HT1080 (cell line): ENCODE measurements around the gene RNF157. TPM values are rescaled to one million over a fixed set of nuclear protein-coding genes. Genes with fewer than 3 reads are reported as not detected.
A peak's percentile ranks its signal among the peaks of the same experiment; 100 is the strongest.

Source experiments
- DNase-seq: peaks from one replicate; pipeline ENCODE4 v3.0.0-alpha.2; 2015; ENCODE audit warnings: low read depth
- total RNA-seq: library from RNA; depleted of rRNA; stranded (reverse); fragments of >200 nt; shearing (Covaris generic); gene quantifications from 2 replicates; pipeline ENCODE4 v1.2.3, GENCODE V29; 2014

The RNF157 gene
- total RNA-seq, 1 experiment from 2014 or later: 0.10 TPM

DNA sequence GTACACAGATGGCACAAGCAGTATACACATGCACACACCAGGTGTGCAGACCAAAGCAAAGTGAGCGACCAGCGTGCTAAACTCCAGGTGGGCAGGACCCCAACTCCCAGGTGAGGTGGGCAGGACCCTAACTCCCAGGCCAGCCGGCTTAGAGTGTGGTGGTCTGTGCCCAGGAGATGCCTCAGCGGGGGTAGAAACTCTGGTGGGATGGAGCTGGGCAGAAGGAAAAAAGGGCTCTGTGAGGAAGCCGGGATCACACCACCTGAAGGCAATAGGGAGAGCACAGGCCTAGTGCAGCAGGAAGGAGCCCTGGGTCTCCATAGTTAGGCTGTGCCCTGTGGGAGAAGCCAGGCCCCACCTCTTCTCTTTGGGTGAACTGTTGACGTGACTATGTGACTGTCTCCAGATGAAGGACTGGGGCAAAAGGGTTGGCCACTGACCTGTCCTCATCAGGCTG is 97.7 kb downstream of the RNF157 start:
- DNase-seq: no peak

DNA sequence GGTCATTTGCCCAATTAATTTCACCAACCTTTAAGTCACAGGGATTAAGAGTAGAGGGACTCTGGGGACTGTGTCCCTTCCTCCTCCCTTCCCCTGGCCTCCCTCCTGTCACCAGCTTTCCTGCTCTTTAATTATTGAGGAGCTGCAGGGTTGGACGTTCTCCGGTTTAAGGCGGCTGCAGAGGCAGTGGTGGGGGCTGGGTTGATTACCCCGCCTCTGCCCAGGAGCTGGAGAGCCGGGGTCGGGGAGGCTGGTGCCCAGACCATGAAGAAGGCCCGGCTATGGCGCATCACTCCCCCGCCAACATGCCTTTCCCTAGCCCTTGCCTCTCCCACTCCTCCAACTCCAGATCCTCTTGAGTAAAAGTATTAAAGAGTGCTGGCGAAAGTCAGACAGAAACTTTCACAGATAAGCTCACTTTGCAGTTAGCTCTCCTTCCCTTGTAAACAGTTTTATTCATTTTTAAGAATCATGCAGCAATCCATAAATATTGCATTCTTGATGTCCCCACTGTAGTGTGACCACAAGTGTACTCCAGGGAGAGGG is 98.2 kb downstream of the RNF157 start:
- no peak for DNase-seq

GRCh38 chr17:76141212-76142038 is 98.9 kb downstream of the RNF157 start, which contains the start of gene FOXJ1:
Gene FOXJ1 (minus strand): TSS chr17:76141245. CDS start chr17:76140395, 850 bp downstream.
- peak; percentile 81 for DNase-seq

GRCh38 chr17:76140661-76141211 is 99.6 kb downstream of the RNF157 start:
- DNase-seq: no peak

DNA sequence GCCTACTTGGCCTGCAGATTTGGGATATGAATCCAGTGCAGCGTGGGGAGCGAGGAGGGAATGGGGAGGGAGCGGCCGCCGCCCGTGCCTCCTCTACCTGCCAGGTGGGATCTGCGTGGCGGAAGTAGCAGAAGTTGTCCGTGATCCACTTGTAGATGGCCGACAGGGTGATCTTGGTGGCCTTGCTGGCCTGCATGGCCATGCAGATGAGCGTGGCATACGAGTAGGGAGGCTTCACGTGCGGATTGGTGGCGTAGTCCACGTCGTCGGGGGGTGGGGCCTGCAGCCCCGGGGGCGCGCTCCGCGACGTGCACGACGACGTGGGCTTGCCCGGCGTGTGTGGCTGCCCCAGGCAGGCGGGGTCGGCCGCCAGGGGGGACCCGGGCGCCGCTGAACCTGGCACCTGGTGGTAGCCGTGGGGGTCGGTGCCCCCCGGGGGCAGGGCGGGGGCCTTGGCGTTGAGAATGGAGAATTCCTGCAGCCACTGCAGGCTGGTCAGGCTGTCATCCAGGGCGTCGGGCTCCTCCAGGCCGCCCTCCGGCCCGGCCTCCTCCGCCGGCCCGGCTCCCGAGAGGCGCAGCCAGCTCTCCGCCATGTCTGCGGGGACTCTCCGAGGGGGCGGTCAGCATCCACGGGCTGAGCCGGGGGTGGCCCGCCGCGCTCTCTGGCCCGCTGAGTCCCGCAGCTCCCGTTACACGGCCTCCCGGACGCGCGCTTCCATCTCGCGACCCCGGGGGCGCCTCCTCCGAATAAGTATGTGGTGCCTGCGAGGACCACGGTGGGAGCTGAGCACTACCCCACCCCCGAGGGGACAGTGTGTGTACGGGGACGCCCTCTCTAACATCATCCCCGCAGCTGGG is 100.3 kb downstream of the RNF157 start:
- DNase-seq: no peak

- DNase-seq: no peak
Measured at GRCh38 chr17:76138896-76139752, 101.2 kb downstream of the RNF157 start.

DNA sequence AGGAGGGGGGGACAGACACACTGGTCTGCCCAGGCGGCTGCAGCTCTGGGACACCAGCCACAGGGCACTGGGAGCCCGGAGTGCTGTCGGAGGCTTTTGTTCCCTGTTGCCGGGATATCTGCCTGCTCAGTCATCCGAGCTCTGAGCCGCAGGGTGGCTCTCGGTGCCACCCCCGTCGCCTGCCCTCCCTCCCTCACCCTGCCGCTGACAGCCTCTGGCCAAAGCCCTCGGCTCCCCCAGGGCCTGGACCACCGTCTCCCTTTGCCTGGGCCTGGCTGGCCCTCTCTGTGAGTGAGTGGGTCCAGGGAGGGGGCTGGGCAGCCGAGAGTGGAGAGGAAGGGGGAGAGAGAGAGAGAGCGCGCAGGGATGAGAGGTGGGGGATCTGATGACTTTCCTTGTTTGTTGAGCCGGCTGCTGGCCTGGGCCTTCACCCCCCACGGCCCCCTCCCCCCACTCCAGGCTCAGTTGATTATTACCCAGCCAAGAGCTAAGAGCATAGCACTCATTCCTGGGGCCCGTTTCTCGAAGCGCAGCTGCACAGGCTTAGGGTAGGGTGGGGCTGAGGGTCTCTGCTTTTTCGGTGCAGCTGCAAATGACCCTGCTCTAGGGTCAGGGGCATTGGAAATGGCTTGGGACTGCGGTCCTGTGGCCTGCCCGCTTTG is 101.9 kb downstream of the RNF157 start:
- DNase-seq: no peak

- no peak for DNase-seq
Measured at GRCh38 chr17:76137351-76138233, 102.7 kb downstream of the RNF157 start.

DNA sequence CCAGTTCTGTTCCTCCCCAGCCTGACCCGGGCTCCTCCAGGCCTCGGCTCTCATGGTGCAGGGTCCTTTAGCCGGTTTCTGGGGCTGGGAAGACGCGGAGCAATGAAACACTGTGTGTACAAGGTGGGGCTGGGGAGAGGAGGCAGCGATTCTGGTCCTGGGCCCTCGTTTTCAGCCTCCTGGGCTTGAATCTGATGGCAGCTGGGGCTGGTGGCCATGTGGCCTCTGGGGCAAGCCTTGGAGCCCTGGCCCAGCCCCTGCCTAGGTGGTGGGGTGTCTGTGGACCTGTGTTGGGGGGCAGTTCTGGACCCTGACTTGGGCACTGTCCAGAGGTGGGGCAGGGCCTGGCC is 103.3 kb downstream of the RNF157 start:
- no peak for DNase-seq

DNA sequence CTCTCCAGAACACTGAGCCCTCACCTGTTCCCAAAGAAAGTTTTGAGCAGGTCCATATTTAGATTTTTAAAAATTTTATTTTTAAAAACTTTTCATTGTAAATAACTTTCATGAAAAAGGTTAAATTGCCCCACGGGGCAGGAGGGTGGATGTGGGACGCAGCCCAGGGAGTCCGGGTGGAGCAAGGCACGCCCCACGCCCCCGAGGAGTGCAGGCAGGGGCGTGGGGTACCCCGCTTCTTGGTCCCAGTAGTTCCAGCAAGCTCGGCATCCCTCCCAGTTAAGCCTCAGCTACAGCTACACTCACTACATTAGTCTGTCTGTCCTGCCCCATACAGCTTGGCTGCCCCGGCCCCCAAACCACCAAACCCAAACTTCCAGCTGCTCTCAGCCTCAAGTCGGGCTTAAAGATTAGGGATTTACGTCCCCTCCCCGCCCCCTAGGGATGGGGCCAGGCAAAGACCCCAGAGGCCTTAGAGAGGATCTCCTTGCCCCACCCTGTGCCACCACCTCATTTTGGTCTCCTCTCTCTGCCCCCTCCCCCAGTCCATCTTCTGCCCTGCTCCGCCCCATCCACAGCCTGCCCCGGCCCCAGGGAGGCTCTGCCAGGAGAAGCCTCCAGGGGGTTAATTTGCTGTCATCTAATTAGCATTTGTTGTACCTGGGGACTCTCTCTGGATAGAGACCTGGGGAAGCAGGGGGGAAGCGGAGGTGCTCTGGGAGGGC is 103.9 kb downstream of the RNF157 start:
- DNase-seq: no peak

DNA sequence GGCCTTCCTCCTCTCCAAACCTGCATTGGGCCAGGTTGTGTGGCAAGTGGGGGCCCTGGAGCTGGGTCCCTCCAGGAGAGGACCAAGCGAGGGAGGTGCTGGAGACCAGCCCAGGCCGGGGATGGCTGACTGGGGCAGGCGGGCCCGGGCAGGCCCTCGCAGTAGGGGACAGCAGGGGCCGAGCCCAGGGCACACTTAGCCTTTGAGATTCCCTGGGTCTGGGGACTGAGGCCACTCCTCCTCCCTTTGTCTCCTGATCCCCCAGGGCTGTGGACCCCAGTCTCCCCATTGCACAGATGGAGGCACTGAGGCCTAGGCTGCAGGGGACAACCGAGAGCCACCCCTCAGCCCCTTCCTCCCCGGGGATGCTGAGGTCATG is 104.5 kb downstream of the RNF157 start:
- DNase-seq: no peak

DNA sequence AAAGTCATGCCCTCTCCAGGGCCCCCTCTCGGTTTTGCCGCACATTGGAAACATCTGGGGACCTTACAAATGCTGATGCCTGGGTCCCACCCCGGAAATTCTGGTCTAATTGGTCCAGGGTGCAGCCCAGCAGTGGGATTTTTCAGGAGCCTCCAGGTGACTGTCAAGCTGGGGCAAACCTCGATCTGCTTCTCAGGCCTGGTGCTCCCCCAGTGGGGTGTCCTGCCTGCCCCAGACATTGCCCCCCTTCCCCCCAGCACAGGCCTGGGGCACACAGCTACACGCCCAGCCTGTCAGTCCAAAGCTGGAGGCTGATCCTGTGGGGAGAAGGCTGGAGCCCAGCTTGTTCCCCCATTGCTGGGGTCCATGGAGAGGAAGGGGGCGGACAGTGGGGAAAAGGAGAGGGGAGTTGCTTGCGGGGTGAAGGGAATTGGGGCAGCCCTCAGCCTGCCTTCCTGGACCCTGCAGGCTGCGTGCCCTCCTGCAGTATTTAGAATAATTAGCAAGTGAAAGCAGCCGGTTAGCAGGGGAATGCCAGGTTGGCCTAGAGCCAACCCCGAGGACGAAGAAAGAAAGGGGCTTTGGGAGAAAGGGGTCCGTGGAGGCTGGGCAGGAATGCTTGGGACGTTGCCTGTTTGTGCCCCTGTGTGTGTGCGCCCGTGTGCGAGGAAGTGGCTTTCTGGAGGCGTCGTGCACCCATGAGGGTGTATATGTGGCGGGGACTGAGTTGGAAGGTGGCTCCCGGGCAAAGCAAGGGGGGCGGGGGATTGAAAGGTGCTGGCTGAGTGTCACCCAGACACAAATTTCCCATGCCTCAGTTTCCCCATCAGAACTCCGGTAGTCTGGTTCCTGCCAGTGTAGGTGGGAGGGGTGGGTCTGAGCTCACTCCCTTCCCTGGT is 105.1 kb downstream of the RNF157 start:
- no peak for DNase-seq

GRCh38 chr17:76132574-76133338 is 107.5 kb downstream of the RNF157 start:
- DNase-seq: no peak

- DNase-seq: no peak
Measured at GRCh38 chr17:76131692-76132573, 108.4 kb downstream of the RNF157 start.

GRCh38 chr17:76131051-76131691 is 109.1 kb downstream of the RNF157 start:
- no peak for DNase-seq
